ENCODE measurements around the gene TEKT5.

Gene TEKT5

GRCh38 chr16:10610499-10611184, 84.1 kb downstream of the TEKT5 start:
- H3K4me3 ChIP-seq (ENCODE audit: low read length) = no peak overlapping the region
- DNase-seq (ENCODE audit: low read depth) = no peak
- TF ChIP-seq CTCF (conservative IDR thresholded peaks at IDR 0.05; ENCODE audit: low read length) = no peak

GRCh38 chr16:10609402-10609774, 85.3 kb downstream of the TEKT5 start:
- peak; percentile 84 for DNase-seq (ENCODE audit: low read depth)
- no peak overlapping the region for H3K4me3 ChIP-seq (ENCODE audit: low read length)
- TF ChIP-seq CTCF (conservative IDR thresholded peaks at IDR 0.05; ENCODE audit: low read length) = peak; percentile 37

- no peak for TF ChIP-seq CTCF (conservative IDR thresholded peaks at IDR 0.05; ENCODE audit: low read length)
- H3K4me3 ChIP-seq (ENCODE audit: low read length) = no peak overlapping the region
- DNase-seq (ENCODE audit: low read depth) = peak; percentile 57
Measured at GRCh38 chr16:10608687-10609401, 85.9 kb downstream of the TEKT5 start.

GRCh38 chr16:10607157-10607556, 87.6 kb downstream of the TEKT5 start:
- TF ChIP-seq CTCF (conservative IDR thresholded peaks at IDR 0.05; ENCODE audit: low read length) = no peak
- no peak for DNase-seq (ENCODE audit: low read depth)

GRCh38 chr16:10606607-10607006, 88.1 kb downstream of the TEKT5 start:
- TF ChIP-seq CTCF (conservative IDR thresholded peaks at IDR 0.05; ENCODE audit: low read length) = no peak
- no peak overlapping the region for H3K4me3 ChIP-seq (ENCODE audit: low read length)
- no peak for DNase-seq (ENCODE audit: low read depth)

More at GRCh38 chr16:10607157-10607556, 87.6 kb downstream of the TEKT5 start:
- H3K4me3 ChIP-seq (ENCODE audit: low read length) = no peak overlapping the region

- H3K4me3 ChIP-seq (ENCODE audit: low read length) = no peak overlapping the region
- TF ChIP-seq CTCF (conservative IDR thresholded peaks at IDR 0.05; ENCODE audit: low read length) = no peak
- no peak for DNase-seq (ENCODE audit: low read depth)
Measured at GRCh38 chr16:10605636-10606035, 89.1 kb downstream of the TEKT5 start.

Data from AG10803 (cell line).